NK-92 (cell line): ENCODE data around the gene DRC1.

ENCODE experiments used
- DNase-seq: peaks from one replicate; lab custom pipeline; 2025; ENCODE audit not compliant: unreplicated experiment; lab: John Stamatoyannopoulos, UW

The DRC1 gene

DNA sequence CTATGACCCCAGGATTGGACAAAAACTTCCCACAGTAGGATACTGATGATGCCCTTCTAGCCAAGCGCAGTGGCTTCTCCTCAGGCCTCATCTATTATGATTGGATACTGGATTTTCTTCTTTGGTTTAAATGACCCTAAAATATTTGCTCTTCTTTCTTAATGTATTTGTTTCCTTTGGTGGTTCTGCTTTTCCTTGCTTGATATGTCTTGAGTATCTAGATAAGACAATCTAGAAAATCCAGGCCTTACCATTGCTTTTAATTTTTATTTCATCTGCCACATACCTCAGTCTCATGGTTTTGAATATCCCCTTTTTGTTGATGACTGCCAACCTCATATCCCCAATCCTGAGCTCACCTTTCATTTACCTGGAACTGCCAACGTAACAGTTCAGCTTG, 40.6 kb downstream of the DRC1 start:
- DNase-seq = no peak

- DNase-seq = no peak
Observed at GRCh38 chr2:26442707-26443106, 41.0 kb downstream of the DRC1 start.

DNA sequence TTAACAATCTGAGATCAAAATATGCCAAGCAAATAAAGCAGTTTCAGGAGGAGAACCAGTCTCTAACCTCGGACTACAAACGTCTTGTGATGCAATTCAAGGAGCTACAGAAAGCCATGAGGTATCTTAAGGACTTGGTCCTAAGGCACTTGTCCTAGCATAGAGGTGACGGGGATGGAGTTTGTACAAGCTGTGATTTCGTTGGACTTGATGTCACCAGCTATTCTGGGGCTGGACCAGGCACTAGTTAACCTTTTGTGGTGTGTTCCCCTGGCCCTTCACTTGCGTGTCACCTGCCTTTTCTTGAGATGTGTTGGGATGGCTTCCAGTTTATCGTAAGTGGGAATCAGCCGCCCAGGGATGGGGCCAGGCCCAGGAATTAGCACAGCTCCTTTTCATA, 42.5 kb downstream of the DRC1 start:
- no peak for DNase-seq

DNA sequence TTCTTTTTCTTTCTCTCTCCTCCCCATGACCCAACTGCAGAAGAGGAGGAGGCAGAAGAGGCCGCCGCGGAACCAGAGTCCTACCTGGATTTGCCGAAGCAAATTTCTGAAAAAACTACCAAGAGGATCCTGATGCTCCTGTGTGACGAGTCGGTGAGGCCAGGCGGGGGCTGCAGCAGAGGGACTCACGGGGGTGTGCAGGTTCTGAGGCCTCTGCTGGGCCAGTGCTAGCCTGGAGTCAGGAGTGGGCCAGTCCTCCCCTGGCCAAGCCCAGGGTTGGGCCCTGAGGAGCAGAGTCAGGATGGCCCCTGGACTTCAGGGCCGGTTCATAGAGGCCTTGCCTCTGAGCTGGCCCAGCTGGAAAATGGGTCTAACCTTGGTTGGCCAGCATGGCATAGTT, 46.9 kb downstream of the DRC1 start:
- DNase-seq = no peak

DNA sequence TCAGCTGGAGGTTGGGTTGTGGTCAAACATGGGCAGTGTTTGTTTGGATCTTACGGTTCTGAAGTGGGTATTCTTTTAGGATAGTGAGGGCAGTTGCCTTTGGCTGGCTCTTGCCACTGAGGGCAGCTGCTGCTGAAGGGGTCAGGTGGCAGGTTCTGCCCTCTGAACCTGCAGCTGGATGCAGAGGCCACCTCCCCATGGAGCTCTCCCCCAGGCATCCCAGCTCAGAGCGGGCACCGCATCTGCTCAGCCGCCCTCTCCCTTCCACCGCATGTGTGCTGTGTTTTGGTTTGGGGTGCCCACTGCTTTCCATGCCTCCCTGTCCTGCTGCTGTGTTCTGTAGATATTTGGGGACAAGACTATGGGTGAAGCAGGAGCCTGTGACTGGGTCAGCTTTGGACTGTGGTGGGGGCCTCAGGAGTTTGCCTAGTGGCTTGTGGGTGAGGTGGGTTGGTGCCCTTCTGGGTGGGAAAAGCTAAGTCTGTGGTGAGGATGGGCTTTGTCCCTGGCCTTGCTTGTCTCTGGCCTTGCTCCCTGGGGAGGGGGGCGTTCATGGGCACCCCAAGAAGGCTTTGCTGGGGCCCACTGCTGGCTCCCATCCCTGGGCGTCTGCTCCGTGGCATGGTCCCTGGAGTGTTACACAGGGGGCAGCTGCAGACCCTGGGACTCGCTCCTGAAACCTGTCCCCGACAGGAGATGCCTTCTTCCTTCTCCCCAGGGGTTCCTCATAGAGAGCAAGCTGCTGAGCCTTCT, 47.7 kb downstream of the DRC1 start:
- DNase-seq = no peak

- DNase-seq = no peak
Observed at GRCh38 chr2:26450031-26450635, 48.4 kb downstream of the DRC1 start.

GRCh38 chr2:26451700-26452099, 50.0 kb downstream of the DRC1 start:
- DNase-seq = no peak

DNA sequence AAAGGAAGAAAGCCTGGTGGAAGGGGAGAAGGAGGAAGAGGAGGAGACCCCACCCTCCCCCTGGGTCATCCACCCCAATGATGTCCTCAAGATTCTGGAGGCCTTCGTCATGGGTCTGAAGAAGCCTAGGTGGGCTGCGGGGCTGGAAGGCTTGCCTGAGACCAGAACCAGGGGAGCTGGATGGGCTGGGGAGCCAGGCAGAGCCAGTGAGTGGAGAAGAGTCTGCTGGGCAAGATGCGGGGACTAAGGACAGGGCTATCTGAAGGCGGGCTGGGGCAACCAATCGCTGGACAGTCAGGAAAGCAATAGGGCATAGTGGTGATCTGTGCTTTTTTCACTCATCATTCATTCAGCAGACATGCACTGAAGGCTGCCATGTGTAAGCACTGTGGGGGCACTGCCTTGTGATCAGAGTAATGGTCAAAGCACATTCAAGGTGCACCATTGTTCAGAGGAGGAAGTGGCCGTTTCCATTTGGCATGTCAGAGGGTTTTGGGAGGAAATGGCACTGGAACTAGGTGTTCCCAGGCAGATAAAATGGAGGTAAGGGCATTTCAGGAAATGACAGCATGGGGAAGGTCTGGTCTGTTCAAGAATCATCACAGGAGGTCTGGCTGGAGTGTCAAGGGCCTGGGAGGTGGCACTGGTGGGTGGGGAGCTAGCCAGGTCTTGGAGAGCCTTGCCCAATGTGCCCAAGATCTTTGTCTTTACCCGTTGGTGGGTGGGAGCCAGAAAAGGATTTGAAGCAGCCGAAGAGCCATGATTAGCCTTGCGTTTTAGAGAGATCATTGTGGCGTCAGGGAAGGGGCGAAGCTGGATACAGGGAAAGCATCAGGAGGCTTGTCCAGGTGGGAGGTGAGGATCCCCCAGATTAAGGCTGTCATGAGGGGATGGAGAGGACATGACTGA, 52.0 kb downstream of the DRC1 start:
- DNase-seq = no peak

DNA sequence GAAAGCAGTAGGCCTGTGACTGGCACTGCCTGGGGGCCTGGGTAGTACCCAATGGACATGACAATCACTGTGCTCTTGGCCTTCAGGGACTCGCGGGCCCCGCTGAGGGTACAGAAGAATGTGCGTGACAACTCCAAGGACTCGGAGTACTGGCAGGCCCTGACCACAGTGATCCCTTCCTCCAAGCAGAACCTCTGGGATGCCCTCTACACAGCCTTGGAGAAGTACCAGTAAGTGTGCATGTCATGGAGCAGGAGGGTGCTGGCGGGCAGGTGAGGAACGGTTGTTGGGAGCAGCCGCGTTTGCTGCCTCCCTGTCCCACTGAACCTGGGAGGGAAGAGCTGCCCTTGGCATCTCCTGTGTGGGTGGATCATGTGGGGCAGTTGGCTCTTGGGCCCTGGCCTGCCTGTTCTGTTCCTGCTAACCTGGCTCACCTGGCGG, 52.9 kb downstream of the DRC1 start:
- DNase-seq = no peak

DNA sequence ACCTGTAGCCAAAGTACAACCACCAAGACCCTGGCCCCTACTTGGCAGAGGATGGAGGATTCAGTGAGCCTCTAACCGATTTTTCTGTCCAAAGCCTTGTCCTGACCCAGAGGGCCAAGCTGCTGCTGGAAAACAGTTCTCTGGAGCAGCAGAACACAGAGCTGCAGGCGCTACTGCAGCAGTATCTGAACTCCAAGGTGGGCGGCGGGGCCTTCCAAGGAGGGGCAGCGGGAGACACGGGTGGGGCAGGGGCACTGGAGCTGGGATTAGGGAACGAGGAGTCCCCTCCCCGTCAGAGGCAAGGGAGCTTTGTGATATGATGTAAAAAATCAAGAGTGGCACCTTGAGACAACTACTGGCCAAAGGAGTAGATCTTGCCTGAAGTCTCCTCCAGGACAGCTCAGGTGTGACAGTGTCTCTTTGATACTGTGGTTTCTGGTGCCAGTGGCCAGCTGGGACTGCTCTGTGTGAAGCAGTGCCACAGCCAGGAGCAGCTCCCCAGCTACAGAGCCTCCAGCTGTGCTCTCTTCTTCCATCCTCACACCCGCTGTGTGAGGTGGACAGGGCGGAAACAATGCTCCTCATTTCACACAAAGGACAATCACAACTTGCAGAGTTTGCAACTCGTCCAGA, 53.4 kb downstream of the DRC1 start:
- no peak for DNase-seq

DNA sequence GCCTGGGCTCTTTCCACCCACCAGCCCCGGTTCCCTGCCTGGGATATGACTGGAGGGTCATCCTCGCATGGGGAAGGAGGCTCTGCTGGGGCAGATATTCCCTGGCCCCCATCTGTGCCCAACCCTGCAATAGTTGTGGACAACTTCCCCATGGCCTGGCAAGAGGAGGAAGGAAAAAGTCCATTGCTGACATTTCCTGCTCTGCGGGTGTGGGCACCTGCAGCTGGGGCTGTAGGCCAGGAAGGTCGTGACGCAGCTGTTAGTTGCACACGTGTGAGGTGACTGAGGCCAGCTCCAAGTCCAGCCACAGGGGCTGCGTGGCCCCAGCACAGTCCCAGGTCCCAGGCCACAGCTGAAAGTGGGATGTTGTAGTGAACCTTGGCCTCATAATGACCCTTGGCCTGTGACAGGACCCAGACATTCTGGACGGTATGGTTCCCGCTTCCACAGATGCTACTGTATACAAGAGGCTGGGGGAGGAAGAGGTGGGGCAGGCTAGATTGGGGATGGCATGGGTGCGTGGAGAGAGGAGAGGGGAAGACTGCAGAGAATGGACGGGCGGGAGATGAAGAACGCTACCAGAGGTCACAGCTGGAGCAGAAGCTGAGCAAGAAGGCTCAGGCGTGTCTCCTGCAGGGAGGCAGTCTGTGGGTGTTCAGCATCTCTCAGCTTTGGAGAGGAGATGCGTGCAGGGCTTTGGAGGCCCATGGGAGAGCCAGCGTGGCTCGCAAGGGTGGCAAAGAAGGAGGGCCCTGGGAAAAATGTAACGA, 54.1 kb downstream of the DRC1 start:
- DNase-seq = no peak

- DNase-seq = no peak
Observed at GRCh38 chr2:26456440-26457250, 54.9 kb downstream of the DRC1 start.

DNA sequence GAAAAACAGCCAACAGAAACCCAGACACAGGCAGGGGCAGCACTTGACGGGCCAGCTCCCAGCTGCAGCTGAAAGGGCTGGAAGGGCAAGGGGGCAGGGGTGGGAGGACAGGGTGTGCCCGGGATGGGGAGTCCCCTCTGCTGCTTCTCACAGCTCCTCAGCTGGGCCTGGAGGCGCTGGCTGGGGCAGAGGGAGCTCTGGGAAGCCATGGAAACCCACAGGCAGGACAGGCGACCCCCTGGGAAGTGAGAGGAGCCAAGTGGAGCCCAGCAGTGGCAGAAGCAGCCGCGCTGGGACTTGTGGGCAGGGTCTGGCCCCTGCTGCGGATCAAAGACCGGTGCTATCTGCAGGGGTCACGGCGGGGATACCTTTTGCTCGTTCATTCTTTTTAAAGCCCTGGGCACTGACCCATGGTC, 55.5 kb downstream of the DRC1 start:
- no peak for DNase-seq

- no peak for DNase-seq
Observed at GRCh38 chr2:26457695-26458364, 56.1 kb downstream of the DRC1 start.

- DNase-seq = no peak
Observed at GRCh38 chr2:26458365-26459042, 56.8 kb downstream of the DRC1 start.

GRCh38 chr2:26459991-26460612, 58.4 kb downstream of the DRC1 start:
- no peak for DNase-seq

DNA sequence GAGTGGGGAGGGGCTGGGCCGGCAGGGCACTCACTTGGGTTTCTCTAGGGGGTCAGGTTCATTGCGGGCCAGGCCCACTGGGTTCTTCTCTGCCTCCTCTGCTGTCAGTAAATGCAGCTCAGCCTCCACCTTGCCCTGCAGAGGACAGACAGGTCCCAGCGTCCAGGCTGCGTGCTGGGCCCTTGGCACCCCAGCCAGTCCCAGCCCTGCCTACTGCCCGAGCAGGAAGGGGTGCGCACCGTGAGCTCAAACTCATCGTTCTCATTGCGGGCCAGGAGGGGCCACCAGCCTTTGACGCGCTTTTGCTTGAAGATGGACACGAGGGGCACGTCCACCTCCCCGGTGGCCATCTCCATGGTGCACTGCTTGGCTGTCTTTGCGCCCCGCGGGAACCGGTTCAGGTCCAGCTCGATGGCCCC, 58.9 kb downstream of the DRC1 start:
- no peak for DNase-seq

- no peak for DNase-seq
Observed at GRCh38 chr2:26461601-26462023, 59.9 kb downstream of the DRC1 start.
